Effector memory CD4-positive, alpha-beta T cell (primary cell): ENCODE results near the gene TM4SF20.

Experiments
- DNase-seq, 3 donors: peaks; one replicate each; pipeline ENCODE4 v3.0.0-alpha.2; 2020
- H3K27ac ChIP-seq: 2 replicates; pipeline ENCODE4 v1.7.0; 2013; ENCODE audit warnings: mild to moderate bottlenecking, low read length, moderate library complexity; ENCODE audit not compliant: insufficient read depth, poor library complexity, severe bottlenecking
- H3K27me3 ChIP-seq: replicated peaks from 2 replicates; pipeline ENCODE4 v1.7.0; 2013; ENCODE audit warnings: mild to moderate bottlenecking, low read length; ENCODE audit not compliant: insufficient read depth, control insufficient read depth, poor library complexity, severe bottlenecking
- H3K36me3 ChIP-seq: 2 replicates; pipeline ENCODE4 v1.7.0; 2013; ENCODE audit warnings: mild to moderate bottlenecking, low read length, moderate library complexity; ENCODE audit not compliant: control insufficient read depth, insufficient read depth
- H3K4me1 ChIP-seq: 2 replicates; pipeline ENCODE4 v1.7.0; 2013; ENCODE audit warnings: low read length, mild to moderate bottlenecking; ENCODE audit not compliant: control insufficient read depth, insufficient read depth, poor library complexity, severe bottlenecking
- H3K4me3 ChIP-seq: 2 replicates; pipeline ENCODE4 v1.7.0; 2013; ENCODE audit warnings: low read length, low read depth, mild to moderate bottlenecking; ENCODE audit not compliant: insufficient read depth, poor library complexity, severe bottlenecking
- H3K9me3 ChIP-seq: 2 replicates; pipeline ENCODE4 v1.7.0; 2013; ENCODE audit warnings: mild to moderate bottlenecking, low read length, moderate library complexity; ENCODE audit not compliant: control insufficient read depth

TM4SF20 gene

GRCh38 chr2:227323818-227324217, 55.3 kb downstream of the TM4SF20 start:
- no peaks in the 10 kb centered on the region for H3K9me3 ChIP-seq
- no peak for DNase-seq

GRCh38 chr2:227322530-227323205, 56.4 kb downstream of the TM4SF20 start:
- Histone ChIP-seq H3K4me1 (peaks cover 7% of the 10 kb centered on the region), H3K36me3 (no peaks in the 10 kb centered on the region), H3K27me3 (no peaks in the 10 kb centered on the region), H3K9me3 (no peaks in the 10 kb centered on the region), H3K4me3 (no peak overlapping the region), H3K27ac (no peak overlapping the region)
- DNase-seq, result no peak

More at GRCh38 chr2:227323818-227324217, 55.3 kb downstream of the TM4SF20 start:
- Histone ChIP-seq H3K4me3 (no peak overlapping the region), H3K27me3 (no peaks in the 10 kb centered on the region), H3K27ac (no peak overlapping the region), H3K36me3 (no peaks in the 10 kb centered on the region), H3K4me1 (peaks cover 7% of the 10 kb centered on the region)

- H3K27ac ChIP-seq, result no peak overlapping the region
- H3K4me3 ChIP-seq, result no peak overlapping the region
- no peak for DNase-seq
- no peaks in the 10 kb centered on the region for H3K4me1 ChIP-seq
- H3K36me3 ChIP-seq, result no peaks in the 10 kb centered on the region
- no peaks in the 10 kb centered on the region for H3K9me3 ChIP-seq
- H3K27me3 ChIP-seq, result no peaks in the 10 kb centered on the region
Observed at GRCh38 chr2:227320305-227321094, 58.6 kb downstream of the TM4SF20 start.

GRCh38 chr2:227317834-227318233, 61.3 kb downstream of the TM4SF20 start:
- Histone ChIP-seq H3K4me1 (no peaks in the 10 kb centered on the region), H3K36me3 (no peaks in the 10 kb centered on the region), H3K27me3 (no peaks in the 10 kb centered on the region), H3K9me3 (no peaks in the 10 kb centered on the region), H3K4me3 (no peak overlapping the region), H3K27ac (no peak overlapping the region)
- DNase-seq, result no peak

- Histone ChIP-seq H3K9me3 (no peaks in the 10 kb centered on the region), H3K27me3 (no peaks in the 10 kb centered on the region), H3K27ac (no peak overlapping the region), H3K4me1 (no peaks in the 10 kb centered on the region), H3K4me3 (no peak overlapping the region), H3K36me3 (no peaks in the 10 kb centered on the region)
- DNase-seq, result no peak
Observed at GRCh38 chr2:227313310-227313709, 65.8 kb downstream of the TM4SF20 start.

DNA sequence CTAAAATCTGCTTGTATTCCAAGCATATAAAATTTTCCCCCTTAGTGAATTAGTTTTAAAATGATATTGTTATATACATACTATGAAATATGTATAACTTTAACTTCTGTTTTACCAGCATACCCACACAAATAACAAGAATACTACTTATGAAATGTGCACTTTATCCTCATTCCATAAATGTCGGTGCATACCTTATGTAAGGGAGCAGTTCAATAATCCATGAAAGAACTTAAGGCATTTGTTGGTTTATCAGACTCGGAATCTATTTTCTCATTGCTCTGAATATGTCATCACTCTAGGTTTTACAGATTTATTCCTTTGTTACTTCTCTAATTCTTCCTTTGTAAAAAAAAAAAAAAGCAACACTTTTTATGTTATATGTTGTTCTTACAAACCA, 66.5 kb downstream of the TM4SF20 start:
- no peaks in the 10 kb centered on the region for H3K27me3 ChIP-seq

More for the DNA sequence above, 66.5 kb downstream of the TM4SF20 start:
- H3K9me3 ChIP-seq, result no peaks in the 10 kb centered on the region
- no peak overlapping the region for H3K4me3 ChIP-seq
- DNase-seq, result no peak
- H3K36me3 ChIP-seq, result no peaks in the 10 kb centered on the region
- H3K27ac ChIP-seq, result no peak overlapping the region
- no peaks in the 10 kb centered on the region for H3K4me1 ChIP-seq
